ENCODE data around the gene LSM14A. TPM values are rescaled to one million over a fixed set of nuclear protein-coding genes. Genes with fewer than 3 reads are reported as not detected.

Gene LSM14A
- total RNA-seq, 1 experiment from 2014 or later = 199 TPM

DNA sequence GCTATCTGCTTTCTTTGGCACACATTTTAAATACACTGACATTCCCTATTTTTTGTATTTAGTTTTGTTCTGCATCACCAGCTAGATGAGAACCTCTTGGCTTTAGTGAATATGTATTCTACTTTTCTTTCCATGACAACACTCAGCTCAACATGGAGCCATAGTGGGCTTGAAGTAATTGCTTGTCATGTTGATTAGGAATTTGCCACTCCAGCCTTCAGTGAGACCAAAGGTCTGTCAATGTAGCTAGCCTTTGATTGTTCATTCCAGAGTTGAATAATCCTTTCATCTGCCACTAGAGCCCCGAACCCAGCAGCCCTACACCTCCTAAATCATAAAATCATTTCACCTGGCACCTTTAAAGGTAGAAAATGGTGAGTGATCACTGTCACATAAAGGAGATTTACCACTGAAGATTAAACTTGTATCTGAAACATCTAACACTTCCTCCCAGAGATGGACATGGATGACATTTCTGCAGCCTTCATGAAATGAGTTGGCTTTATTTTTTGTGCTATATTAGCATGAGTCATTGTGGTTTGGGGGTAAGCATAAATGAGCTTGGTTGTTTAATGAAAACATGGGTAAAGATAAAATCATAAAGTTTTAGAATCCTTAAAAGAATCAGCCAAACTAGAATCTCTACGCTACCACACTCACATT, 52.8 kb downstream of the LSM14A start:
- H2BK20ac ChIP-seq (ENCODE audit: low read depth, low read length, poor library complexity, severe bottlenecking) = no peak overlapping the region
- no peaks in the 10 kb centered on the region for H3K9me3 ChIP-seq (ENCODE audit: control insufficient read depth, low read depth, low read length)
- H4K5ac ChIP-seq (ENCODE audit: insufficient read length, low read depth, low read length) = no peak overlapping the region
- TF ChIP-seq, protein P1, sequence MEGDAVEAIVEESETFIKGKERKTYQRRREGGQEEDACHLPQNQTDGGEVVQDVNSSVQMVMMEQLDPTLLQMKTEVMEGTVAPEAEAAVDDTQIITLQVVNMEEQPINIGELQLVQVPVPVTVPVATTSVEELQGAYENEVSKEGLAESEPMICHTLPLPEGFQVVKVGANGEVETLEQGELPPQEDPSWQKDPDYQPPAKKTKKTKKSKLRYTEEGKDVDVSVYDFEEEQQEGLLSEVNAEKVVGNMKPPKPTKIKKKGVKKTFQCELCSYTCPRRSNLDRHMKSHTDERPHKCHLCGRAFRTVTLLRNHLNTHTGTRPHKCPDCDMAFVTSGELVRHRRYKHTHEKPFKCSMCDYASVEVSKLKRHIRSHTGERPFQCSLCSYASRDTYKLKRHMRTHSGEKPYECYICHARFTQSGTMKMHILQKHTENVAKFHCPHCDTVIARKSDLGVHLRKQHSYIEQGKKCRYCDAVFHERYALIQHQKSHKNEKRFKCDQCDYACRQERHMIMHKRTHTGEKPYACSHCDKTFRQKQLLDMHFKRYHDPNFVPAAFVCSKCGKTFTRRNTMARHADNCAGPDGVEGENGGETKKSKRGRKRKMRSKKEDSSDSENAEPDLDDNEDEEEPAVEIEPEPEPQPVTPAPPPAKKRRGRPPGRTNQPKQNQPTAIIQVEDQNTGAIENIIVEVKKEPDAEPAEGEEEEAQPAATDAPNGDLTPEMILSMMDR (conservative IDR thresholded peaks at IDR 0.05) = no peak
- no peaks in the 10 kb centered on the region for H3K9me3 Mint-ChIP-seq
- H2AK5ac ChIP-seq (ENCODE audit: insufficient read length, low read length) = no peak overlapping the region
- no peak overlapping the region for H3K18ac ChIP-seq (ENCODE audit: insufficient read length, low read depth, low read length)
- no CpG with 5 or more reads among the region's 2 CpGs for WGBS (ENCODE audit: extremely low coverage, insufficient read length, low lambda C conversion rate)
- no peak overlapping the region for H4K8ac ChIP-seq (replicated peaks; ENCODE audit: insufficient read length, low read depth, low read length)
- DNase-seq = no peak
- no peak overlapping the region for H3K14ac ChIP-seq (ENCODE audit: insufficient read depth, low read length)
- H3K36me3 Mint-ChIP-seq (ENCODE audit: insufficient read depth in 1 of 3, low read depth in 3 of 3) = peaks cover 46 to 92% (median 87%) of the 10 kb centered on the region in 3 experiments; a peak in 6 of 7 replicates
- H2BK120ac ChIP-seq (ENCODE audit: low read depth, low read length, poor library complexity, severe bottlenecking) = no peak overlapping the region
- H3K79me1 ChIP-seq (ENCODE audit: insufficient read depth, low read depth, low read length, poor library complexity, severe bottlenecking) = no peaks in the 10 kb centered on the region
- no peak overlapping the region for H3K4ac ChIP-seq (ENCODE audit: low read depth, low read length)
- peak overlapping the region; percentile 9 for H3K4me2 ChIP-seq (ENCODE audit: insufficient read depth, insufficient read length, low read length)
- H3K79me2 ChIP-seq (ENCODE audit: insufficient read depth, low read length) = no peaks in the 10 kb centered on the region
- H2BK12ac ChIP-seq (ENCODE audit: insufficient read length, low read depth, low read length) = no peak overlapping the region
- peaks cover 4% of the 10 kb centered on the region for H4K20me1 ChIP-seq (ENCODE audit: control insufficient read depth, insufficient read depth, insufficient read length)
- peak overlapping the region; percentile 67 for H3K27ac ChIP-seq (ENCODE audit: insufficient read length, low read depth, low read length)
- H2AFZ ChIP-seq (ENCODE audit: low read length) = no peak overlapping the region
- H3K4me3 Mint-ChIP-seq = peak overlapping the region; percentile 11 to 16; a peak in 2 of 5 replicates
- H3K4me1 Mint-ChIP-seq = peaks cover 37% of the 10 kb centered on the region in 2 experiments
- H2BK15ac ChIP-seq (ENCODE audit: low read depth, low read length) = no peak overlapping the region
- no peaks in the 10 kb centered on the region for H3K27me3 Mint-ChIP-seq (ENCODE audit: low read depth)
- no peak overlapping the region for H3K9ac ChIP-seq (ENCODE audit: extremely low read depth, insufficient read length, low read length)
- no peak overlapping the region for H3T11ph ChIP-seq (ENCODE audit: low read length)
- no peak overlapping the region for H4K91ac ChIP-seq (ENCODE audit: insufficient read length, low read depth, low read length)
- peaks cover 7% of the 10 kb centered on the region; the same call in 1 of the 2 replicates for H3K4me1 ChIP-seq (ENCODE audit: insufficient read depth, low read length)
- no peaks in the 10 kb centered on the region for H3K27me3 ChIP-seq (ENCODE audit: insufficient read depth, low read length)
- H3K23ac ChIP-seq (ENCODE audit: insufficient read length, low read depth, low read length) = no peak overlapping the region
- H3K23me2 ChIP-seq (ENCODE audit: insufficient read length, low read depth, low read length, poor library complexity, severe bottlenecking) = no peaks in the 10 kb centered on the region
- no peak overlapping the region for H2BK5ac ChIP-seq (ENCODE audit: insufficient read length, low read length)
- H3K27ac Mint-ChIP-seq = peak overlapping the region in 2 of 3 experiments; percentile 55 to 94; a peak in 5 of 7 replicates
- no peak overlapping the region for H3K56ac ChIP-seq (ENCODE audit: insufficient read length, low read depth, low read length)

Data from H9 (cell line).